ENCODE data around the gene AGBL4.

AGBL4 gene

DNA sequence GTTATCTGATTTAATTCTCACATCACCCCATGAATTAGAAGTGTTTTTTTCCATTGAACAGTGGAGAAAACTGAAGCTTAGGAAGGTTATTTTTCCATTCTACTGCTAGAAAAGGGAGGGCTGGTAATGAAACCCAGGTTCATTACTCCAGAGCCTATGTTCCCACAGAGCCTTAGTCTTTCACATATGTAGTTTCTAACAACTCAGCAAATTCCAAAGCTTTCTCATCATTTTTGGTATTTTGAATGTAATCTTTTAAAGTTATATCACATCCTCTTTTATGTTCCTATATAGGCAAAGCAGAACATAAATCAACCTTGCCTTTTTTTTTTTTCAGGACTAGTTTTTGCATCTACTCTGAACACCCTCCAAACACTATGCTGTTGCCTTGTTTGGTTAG lies 1115.1 kb downstream of the AGBL4 start:
- H3K36me3 ChIP-seq, result no peaks in the 10 kb centered on the region
- H3K4me1 ChIP-seq (ENCODE audit: control insufficient read depth in 1 of 2, insufficient read depth in 1 of 2, low read depth in 1 of 2, low read length in 1 of 2), result no peaks in the 10 kb centered on the region
- peaks cover 27% of the 10 kb centered on the region for H3K27me3 ChIP-seq
- TF ChIP-seq, protein P1, sequence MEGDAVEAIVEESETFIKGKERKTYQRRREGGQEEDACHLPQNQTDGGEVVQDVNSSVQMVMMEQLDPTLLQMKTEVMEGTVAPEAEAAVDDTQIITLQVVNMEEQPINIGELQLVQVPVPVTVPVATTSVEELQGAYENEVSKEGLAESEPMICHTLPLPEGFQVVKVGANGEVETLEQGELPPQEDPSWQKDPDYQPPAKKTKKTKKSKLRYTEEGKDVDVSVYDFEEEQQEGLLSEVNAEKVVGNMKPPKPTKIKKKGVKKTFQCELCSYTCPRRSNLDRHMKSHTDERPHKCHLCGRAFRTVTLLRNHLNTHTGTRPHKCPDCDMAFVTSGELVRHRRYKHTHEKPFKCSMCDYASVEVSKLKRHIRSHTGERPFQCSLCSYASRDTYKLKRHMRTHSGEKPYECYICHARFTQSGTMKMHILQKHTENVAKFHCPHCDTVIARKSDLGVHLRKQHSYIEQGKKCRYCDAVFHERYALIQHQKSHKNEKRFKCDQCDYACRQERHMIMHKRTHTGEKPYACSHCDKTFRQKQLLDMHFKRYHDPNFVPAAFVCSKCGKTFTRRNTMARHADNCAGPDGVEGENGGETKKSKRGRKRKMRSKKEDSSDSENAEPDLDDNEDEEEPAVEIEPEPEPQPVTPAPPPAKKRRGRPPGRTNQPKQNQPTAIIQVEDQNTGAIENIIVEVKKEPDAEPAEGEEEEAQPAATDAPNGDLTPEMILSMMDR (IDR thresholded peaks at IDR 0.05), result no peak
- H3K9me3 ChIP-seq, result no peaks in the 10 kb centered on the region
- no peak overlapping the region for H3K27ac ChIP-seq
- H3K4me3 ChIP-seq (ENCODE audit: low read depth in 1 of 2, low read length in 1 of 2), result no peak overlapping the region

GRCh38 chr1:48906729-48907128 lies 1117.0 kb downstream of the AGBL4 start:
- no peaks in the 10 kb centered on the region for H3K9me3 ChIP-seq
- H3K27ac ChIP-seq, result no peak overlapping the region
- H3K27me3 ChIP-seq, result peaks cover 22% of the 10 kb centered on the region

GRCh38 chr1:48906164-48906563 lies 1117.6 kb downstream of the AGBL4 start:
- no peaks in the 10 kb centered on the region for H3K36me3 ChIP-seq
- no peak overlapping the region for H3K27ac ChIP-seq
- TF ChIP-seq, protein P1 (IDR thresholded peaks at IDR 0.05), result no peak
- H3K9me3 ChIP-seq, result no peaks in the 10 kb centered on the region
- H3K4me3 ChIP-seq (ENCODE audit: low read depth in 1 of 2, low read length in 1 of 2), result no peak overlapping the region
- H3K4me1 ChIP-seq (ENCODE audit: control insufficient read depth in 1 of 2, insufficient read depth in 1 of 2, low read depth in 1 of 2, low read length in 1 of 2), result no peaks in the 10 kb centered on the region
- peaks cover 22% of the 10 kb centered on the region for H3K27me3 ChIP-seq

More at GRCh38 chr1:48906729-48907128, 1117.0 kb downstream of the AGBL4 start:
- no peak overlapping the region for H3K4me3 ChIP-seq (ENCODE audit: low read depth in 1 of 2, low read length in 1 of 2)
- no peaks in the 10 kb centered on the region for H3K4me1 ChIP-seq (ENCODE audit: control insufficient read depth in 1 of 2, insufficient read depth in 1 of 2, low read depth in 1 of 2, low read length in 1 of 2)
- TF ChIP-seq, protein P1 (IDR thresholded peaks at IDR 0.05), result no peak
- H3K36me3 ChIP-seq, result no peaks in the 10 kb centered on the region

GRCh38 chr1:48903291-48903690 lies 1120.5 kb downstream of the AGBL4 start:
- Histone ChIP-seq H3K36me3 (no peaks in the 10 kb centered on the region), H3K4me1 (ENCODE audit: control insufficient read depth in 1 of 2, insufficient read depth in 1 of 2, low read depth in 1 of 2, low read length in 1 of 2) (no peaks in the 10 kb centered on the region), H3K27me3 (peaks cover 19% of the 10 kb centered on the region), H3K9me3 (no peaks in the 10 kb centered on the region), H3K27ac (no peak overlapping the region), H3K4me3 (ENCODE audit: low read depth in 1 of 2, low read length in 1 of 2) (no peak overlapping the region)
- TF ChIP-seq, protein P1 (IDR thresholded peaks at IDR 0.05), result no peak

GRCh38 chr1:48898894-48899293 lies 1124.9 kb downstream of the AGBL4 start:
- TF ChIP-seq, protein P1 (IDR thresholded peaks at IDR 0.05), result no peak
- Histone ChIP-seq H3K36me3 (no peaks in the 10 kb centered on the region), H3K27me3 (no peaks in the 10 kb centered on the region), H3K4me3 (ENCODE audit: low read depth in 1 of 2, low read length in 1 of 2) (no peak overlapping the region), H3K27ac (no peak overlapping the region), H3K9me3 (no peaks in the 10 kb centered on the region), H3K4me1 (ENCODE audit: control insufficient read depth in 1 of 2, insufficient read depth in 1 of 2, low read depth in 1 of 2, low read length in 1 of 2) (no peaks in the 10 kb centered on the region)

DNA sequence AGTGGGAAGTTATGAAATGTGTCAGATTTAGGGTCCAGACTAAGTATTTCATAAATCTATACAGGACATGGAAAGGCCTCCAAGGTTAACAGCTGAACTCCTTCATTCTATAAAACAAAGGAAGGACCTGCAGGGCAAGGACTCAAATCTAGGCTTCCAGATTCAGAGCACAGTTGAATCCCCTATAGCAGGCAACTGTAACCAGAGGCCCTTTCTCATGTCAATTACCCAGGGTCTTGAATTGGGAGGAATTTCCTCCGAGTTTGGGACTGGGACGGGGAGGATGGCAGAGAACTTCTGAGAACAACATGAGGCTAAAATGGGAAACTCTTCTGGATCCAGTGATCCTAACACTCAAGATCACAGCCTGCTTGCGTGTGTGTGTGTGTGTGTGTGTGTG lies 1134.1 kb downstream of the AGBL4 start:
- Histone ChIP-seq H3K4me3 (ENCODE audit: low read depth in 1 of 2, low read length in 1 of 2) (no peak overlapping the region), H3K9me3 (no peaks in the 10 kb centered on the region), H3K36me3 (no peaks in the 10 kb centered on the region), H3K27ac (no peak overlapping the region), H3K4me1 (ENCODE audit: control insufficient read depth in 1 of 2, insufficient read depth in 1 of 2, low read depth in 1 of 2, low read length in 1 of 2) (no peaks in the 10 kb centered on the region), H3K27me3 (no peaks in the 10 kb centered on the region)
- TF ChIP-seq, protein P1 (IDR thresholded peaks at IDR 0.05), result no peak

Measured in neutrophil (primary cell).